Esophagus mucosa (tissue), 1 donor: ENCODE results near the gene ZMYND15. TPM values are rescaled to one million over a fixed set of nuclear protein-coding genes. Genes with fewer than 3 reads are reported as not detected.

Source experiments
- ATAC-seq: fragments of 200-7000 bp; cut with Tn5 transposase; one replicate; pipeline ENCODE4 v1.9.1; 2020
- total RNA-seq: library from RNA; stranded (reverse); gene quantifications from one replicate; pipeline ENCODE4 v1.2.4, GENCODE V29; 2023
- donor health status: DM: yes; HTN: yes; CAD: no.

Gene ZMYND15
- total RNA-seq, 1 donor from 2014 or later: 0.36 TPM

DNA sequence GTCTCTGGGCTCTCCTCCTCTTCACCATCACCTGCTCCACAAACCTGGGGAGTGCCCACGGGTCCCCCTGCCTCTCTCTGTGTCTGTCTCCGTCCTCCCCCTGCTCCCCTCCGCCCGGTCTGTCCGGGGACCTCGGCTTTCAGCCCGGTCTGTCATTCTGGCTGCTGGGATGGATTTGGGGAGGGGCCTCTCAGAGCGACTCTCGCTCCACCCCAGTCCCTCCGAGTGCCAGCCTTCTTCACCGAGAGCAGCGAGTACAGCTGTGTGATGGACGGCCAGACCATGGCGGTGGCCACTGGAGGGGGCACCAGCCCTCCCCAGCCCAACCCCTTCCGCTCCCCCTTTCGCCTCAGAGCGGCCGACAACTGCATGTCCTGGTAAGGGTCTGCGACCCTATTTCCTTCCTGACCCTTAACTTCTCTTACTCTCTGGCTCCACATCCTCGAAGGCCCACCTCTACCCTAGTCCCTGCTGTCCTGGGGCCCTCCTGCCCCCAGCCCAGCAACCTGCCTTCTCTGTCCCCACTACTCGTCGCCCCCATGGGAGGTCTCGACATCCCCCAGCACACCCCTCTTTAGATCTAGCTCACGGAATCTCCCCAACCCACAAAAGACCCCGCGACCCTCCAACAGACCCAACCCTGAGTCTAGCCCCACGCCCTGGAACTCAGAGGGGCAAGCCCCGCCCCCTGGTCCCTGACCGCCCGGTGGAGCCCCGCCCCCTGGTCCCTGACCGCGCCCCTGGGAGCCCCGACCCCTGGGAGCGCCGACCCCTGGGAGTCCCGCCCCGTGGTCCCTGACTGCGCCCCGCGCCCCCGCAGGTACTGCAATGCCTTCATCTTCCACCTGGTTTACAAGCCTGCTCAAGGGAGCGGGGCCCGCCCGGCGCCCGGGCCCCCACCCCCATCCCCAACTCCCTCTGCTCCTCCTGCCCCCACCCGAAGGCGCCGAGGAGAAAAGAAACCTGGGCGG is 5.7 kb downstream of the ZMYND15 start:
- ATAC-seq: no peak

GRCh38 chr17:4747847-4748246 is 8.2 kb downstream of the ZMYND15 start:
- ATAC-seq: no peak

DNA sequence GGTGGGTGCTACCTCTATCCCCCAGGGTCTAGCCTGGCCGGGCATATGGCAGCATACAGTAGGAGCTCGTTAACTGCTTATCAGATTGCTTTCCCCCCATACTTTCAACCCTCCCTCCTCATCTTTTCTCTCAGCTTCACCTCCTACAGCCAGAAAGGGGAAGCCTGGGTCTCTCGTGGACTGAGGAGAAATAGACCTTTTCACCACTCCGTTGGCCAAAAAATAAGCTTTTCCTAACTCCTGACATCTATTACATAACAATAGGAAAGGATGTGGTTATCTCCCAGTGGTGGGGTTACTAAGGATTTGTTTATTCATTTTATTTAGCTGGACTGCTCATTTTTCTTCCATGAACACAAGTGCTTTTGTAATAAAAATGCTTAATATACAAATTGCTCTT is 9.1 kb downstream of the ZMYND15 start:
- no peak for ATAC-seq

GRCh38 chr17:4750606-4751005 is 11.0 kb downstream of the ZMYND15 start:
- no peak for ATAC-seq

DNA sequence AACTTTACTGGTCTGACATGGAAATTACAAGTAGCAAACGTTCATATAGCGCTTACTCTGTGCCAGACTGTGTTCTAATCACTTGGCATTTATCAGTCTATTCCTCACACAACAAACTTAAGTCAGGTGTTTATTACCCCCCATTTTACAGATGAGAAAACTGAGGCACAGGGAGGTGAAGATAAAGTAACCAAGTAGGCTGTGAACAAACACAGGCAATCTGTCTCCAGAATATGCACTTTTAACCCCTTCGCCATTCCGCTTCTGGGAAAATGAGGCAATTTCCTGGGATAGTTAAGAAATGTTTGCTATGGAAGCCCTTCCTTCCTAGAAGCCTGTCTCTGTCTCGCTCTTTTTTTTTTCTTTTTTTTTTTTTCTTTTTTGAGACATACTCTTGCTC is 12.3 kb downstream of the ZMYND15 start:
- ATAC-seq: no peak

- no peak for ATAC-seq
Observed at GRCh38 chr17:4753392-4753791, 13.8 kb downstream of the ZMYND15 start.

DNA sequence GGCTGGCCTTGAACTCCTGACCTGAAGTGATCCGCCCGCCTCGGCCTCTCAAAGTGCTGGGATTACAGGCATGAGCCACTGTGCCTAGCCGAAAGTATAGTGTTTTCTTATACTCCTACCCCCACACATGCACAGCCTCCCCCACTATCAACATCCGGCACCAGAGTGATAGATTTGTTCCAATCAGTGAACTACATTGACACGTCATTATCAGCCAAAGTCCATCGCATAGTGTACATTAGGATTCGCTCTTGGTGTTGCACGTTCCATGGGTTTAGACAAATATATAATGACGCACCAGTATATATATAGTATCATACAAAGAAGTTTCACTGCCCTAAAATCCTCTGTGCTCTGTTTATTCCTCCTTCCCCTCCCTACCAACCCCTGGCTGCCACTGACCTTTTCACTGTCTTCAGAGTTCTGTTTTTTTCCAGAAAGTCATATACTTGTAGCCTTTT is 20.2 kb downstream of the ZMYND15 start:
- ATAC-seq: no peak

DNA sequence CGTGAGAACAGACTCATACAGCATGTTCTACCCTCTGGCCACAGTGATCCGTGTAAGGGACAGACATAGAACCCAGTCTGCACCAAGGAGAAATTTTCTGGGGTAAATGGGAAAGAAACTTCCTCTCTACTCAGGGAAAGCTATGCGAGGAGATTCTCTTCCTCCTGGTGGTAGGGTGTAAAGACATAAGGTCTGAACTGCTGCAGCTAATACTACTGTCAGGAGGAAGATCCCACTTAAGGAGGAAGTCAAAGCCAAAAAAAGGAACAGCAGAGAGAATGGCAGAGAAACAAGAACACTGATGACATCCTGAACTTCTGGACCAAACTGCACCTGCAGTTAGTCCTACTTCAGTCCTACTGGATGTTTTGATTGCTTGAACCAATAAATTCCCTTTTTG is 25.0 kb downstream of the ZMYND15 start:
- ATAC-seq: no peak

DNA sequence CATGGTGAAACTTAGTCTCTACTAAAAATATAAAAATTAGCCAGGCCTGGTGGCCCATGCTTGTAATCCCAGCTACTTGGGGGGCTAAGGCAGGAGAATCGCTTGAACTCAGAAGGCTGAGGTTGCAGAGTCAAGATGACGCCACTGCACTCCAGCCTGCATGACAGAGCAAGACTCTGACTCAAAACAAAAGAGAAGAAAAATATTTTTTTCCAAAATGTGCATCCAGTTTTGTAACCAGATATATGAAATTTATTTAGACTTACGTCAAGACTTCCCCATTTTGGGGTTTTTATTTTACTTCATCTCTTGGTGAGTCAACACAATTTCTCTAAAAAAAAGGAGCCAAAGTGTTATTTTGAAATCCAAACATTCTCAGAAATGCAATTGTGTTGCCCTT is 26.6 kb downstream of the ZMYND15 start:
- ATAC-seq: no peak

GRCh38 chr17:4766723-4767122 is 27.1 kb downstream of the ZMYND15 start:
- ATAC-seq: no peak

GRCh38 chr17:4768298-4768697 is 28.7 kb downstream of the ZMYND15 start:
- no peak for ATAC-seq

DNA sequence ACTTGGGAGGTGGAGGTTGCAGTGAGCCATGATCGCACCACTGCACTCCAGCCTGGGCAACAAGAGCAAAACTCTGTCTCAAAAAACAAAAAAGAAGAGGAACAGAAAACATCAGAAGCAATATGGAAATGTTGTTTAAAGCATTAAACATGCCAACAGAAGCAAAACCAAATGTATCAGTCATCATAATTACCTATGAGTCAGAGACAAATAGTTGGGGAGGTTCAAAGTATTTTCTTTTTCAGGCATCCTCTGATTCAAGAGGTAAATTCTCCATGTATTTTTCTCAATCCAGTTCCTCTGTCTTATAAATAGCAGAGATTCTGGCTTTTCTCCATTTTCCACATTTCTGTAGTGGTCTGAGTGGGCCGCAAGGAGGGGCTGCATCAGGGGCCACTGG is 30.0 kb downstream of the ZMYND15 start:
- ATAC-seq: no peak

- peak; percentile 42 for ATAC-seq
Observed at GRCh38 chr17:4771519-4772234, 32.0 kb downstream of the ZMYND15 start, which contains the start of gene TM4SF5. Gene TM4SF5 (plus strand): TSS chr17:4771886. CDS start chr17:4771923, 37 bp downstream.

DNA sequence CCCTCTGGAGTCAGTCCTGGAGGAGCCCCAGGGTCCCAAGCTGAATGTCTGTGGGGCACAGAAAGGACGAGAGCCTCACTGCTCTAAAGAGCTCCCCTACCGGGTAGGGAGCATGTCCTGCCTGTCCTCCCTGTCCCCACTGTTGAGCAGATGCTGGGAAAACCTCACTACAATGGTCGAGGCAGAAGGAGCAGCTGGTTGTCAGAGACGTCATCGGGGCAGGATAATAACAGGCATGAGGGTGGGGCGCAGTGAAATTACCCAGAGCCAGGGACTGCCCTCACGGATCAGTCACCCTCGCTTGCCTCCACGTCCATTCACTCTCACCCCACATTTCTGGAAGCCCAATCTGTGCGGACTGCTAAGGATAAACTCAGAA is 32.6 kb downstream of the ZMYND15 start:
- ATAC-seq: peak; percentile 8

- no peak for ATAC-seq
Observed at GRCh38 chr17:4777969-4778760, 38.5 kb downstream of the ZMYND15 start.

DNA sequence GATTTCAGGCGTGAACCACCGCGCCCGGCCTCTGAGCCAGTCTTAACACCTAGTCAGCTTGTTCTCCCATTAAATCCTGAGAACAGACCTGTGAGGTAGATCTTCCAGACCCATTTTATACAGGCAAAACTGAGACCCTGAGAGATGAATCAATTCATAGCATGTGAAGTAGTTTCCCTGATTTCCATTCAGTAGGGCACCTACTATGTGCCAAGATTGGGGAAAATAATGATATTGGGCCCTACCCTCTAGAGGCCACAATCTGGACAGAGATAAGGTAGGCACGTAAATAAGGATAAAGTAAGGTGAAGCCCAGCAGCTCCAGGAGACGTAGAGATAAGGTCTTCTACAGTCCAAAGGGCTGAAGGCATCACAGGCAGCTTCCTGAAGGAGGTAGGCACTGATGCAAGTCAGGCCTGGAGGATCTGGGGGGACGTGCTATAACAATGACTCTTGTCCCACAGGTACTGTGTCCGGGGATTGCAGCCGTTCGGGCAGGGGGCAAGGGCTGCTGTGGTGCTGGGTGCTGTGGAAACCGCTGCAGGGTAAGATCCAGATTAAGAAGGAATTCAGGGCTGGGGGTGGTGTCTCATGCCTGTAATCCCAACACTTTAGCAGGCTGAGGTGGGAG is 40.8 kb downstream of the ZMYND15 start:
- no peak for ATAC-seq

DNA sequence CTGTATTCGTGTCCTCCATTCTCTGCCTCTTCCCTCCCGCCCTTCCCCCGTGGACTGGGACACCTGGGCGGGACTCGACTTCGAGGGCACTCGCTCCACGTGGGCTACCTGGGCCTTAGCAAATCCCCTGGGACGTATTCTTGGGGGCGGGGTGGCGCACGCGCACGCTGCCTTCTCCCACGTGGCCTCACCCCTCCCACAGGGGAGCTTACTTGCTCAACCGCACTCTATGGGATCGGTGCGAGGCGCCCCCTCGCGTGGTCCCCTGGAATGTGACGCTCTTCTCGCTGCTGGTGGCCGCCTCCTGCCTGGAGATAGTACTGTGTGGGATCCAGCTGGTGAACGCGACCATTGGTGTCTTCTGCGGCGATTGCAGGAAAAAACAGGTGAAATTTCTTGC is 43.0 kb downstream of the ZMYND15 start:
- ATAC-seq: peak; percentile 4

DNA sequence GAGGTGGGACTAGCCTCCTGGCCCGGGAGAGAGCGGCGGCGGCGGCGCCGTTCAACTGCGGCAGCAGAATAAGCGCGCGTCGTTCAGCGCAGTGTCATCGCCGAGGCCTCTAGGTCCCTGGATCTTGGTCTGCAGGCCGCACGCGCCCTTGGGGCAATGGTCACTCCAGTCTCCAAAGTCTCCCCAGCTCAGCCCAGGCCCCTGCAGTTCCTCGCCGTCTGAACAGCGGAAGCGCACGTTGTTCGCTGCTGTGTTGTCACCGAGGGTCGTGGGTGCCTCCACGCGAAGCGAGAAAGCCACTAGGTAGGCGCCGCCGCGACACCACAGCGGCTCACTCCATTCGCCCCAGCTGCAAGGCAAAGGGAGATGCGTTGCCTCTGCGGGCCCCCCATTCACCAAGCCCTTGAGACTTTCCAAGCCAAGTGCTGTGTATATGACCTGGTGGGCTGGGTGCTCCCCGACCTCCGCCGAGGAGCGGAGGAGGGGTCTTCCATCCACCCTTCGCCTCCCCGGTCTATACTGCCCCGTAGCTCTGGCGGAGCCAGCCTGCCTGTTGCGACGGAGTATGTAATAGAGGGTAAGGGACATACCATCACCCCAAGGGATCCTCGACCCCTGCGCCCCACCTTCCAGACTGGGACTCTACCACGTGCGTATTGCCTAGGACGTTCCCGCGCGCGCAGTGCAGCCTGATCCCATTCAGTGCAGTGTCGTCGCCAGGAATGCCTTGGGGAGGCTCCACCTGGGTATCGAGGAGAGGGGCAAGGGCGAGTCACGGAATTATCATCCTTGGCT is 45.9 kb downstream of the ZMYND15 start:
- ATAC-seq: no peak

DNA sequence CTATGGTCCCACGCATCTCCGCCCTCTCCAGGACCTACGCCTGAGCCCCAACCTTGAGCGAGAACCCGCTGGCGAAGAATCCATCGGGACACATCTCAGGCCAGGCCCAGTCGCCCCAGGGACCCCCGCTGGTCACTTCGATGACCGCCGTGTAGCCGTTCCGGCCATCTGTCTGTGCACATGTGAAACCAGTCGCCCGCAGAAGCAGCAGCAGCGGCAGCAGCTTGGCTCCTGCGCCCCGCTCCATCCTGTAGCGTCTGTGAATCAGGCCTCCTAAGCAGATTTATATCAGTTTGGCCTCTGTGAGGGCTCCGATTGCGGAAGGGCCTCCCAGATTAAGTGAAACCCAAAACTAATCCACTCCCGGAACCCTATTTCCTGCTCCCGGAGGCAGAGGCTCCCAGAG is 46.5 kb downstream of the ZMYND15 start, which contains the start of gene VMO1:
Gene VMO1 (minus strand): TSS at position 259 of the 406 bp plus-strand sequence. CDS start 12 bp downstream, at position 247.
- ATAC-seq: no peak

GRCh38 chr17:4786516-4786915 is 46.9 kb downstream of the ZMYND15 start:
- no peak for ATAC-seq

DNA sequence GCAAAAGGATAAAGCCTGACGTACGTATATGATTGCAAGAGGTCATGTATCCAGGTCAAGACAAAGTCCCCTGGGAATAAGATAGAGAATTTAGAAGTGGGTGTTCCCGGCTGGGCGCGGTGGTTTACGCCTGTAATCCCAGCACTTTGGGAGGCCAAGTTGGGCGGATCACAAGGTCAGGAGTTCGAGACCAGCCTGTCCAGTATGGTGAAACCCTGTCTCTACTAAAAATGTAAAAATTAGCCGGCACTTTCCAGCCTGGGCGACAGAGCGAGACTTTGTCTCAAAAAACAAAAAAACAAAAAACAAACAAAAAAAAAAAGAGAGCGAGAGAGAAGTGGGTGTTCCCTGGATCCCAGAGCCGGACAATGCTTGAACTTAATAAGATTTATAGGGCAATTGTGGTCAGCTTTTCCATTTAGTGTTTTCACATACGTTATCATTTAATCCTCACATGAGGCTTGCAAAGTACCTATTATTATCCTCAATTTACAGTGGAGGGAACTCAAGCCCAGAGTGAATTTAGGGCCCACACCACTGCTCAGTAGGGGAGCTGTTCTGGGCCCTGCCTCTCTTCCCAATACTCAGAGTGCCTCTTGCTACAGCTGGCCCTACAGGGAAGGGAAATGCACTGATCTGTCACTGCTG is 48.6 kb downstream of the ZMYND15 start:
- no peak for ATAC-seq
